Measurements from ENCODE around the gene OSBPL10. TPM values are rescaled to one million over a fixed set of nuclear protein-coding genes. Genes with fewer than 3 reads are reported as not detected.

Gene OSBPL10
- total and polyA plus RNA-seq, 2 of the 4 experiments (the other 2 are of a cell fraction) = 9.5 to 10.1 TPM

DNA sequence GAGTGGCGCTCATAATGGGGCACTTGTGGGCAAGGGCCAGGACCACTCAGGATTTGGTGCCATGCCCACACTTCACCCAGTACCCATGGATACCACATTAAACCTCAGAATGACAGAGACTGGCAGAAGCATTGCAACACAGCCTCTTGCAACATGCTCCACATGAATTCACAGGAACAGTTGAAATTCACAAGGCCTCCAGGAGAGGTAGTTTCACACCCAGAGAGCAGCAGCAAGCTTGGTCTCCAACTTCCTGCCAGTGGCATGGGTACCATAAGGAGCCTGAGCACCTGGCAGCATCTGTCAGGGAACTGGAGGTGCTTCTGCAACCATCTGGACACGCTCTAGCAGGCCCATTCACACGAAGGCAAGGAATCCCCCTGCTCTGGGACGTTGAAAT, 101.0 kb downstream of the OSBPL10 start:
- Histone ChIP-seq H4K20me1 (ENCODE audit: insufficient read depth, low read length) (no peaks in the 10 kb centered on the region), H3K14ac (replicated peaks; ENCODE audit: low read depth, low read length) (no peak overlapping the region), H3K4me2 (ENCODE audit: low read depth, low read length) (no peak overlapping the region), H2BK20ac (ENCODE audit: low read depth, low read length) (no peak overlapping the region), H3K9me1 (ENCODE audit: insufficient read depth, low read length) (no peaks in the 10 kb centered on the region; the same call in 1 of the 2 replicates), H2BK5ac (ENCODE audit: low read depth, low read length, poor library complexity, severe bottlenecking) (no peak overlapping the region), H3K4ac (ENCODE audit: low read depth, low read length) (no peak overlapping the region), H3K18ac (ENCODE audit: low read depth, low read length) (no peak overlapping the region), H3K9ac (ENCODE audit: low read depth, low read length) (no peak overlapping the region), H3K27me3 (ENCODE audit: control insufficient read depth, insufficient read depth, low read length) (no peaks in the 10 kb centered on the region), H3K23ac (ENCODE audit: low read depth, low read length) (no peak overlapping the region), H4K5ac (ENCODE audit: low read depth, low read length) (no peak overlapping the region), H2AK5ac (ENCODE audit: low read depth, low read length) (no peak overlapping the region), H3K9me3 (ENCODE audit: control insufficient read depth, insufficient read depth, low read length) (no peaks in the 10 kb centered on the region), H2BK15ac (ENCODE audit: low read depth, low read length) (no peak overlapping the region), H3K56ac (ENCODE audit: extremely low read depth, insufficient read depth, low read length) (no peak overlapping the region), H3K27ac (ENCODE audit: insufficient read depth, low read length) (no peak overlapping the region), H3K79me1 (ENCODE audit: low read depth in 1 of 2, low read length in 2 of 2) (peaks cover 0 to under 1% of the 10 kb centered on the region in 2 experiments; a peak in 2 of 4 replicates), H4K91ac (ENCODE audit: insufficient read depth, low read depth, low read length) (no peak overlapping the region), H3K4me1 (ENCODE audit: control insufficient read depth, insufficient read depth, low read length) (peaks cover 5% of the 10 kb centered on the region), H2AFZ (replicated peaks; ENCODE audit: low read length, poor library complexity) (no peak overlapping the region), H2AK9ac (replicated peaks; ENCODE audit: low read depth, low read length, poor library complexity) (no peak overlapping the region), H3K36me3 (ENCODE audit: control insufficient read depth, insufficient read depth, low read length) (no peaks in the 10 kb centered on the region), H4K8ac (ENCODE audit: low read depth in 2 of 2, low read length in 2 of 2) (no peak overlapping the region), H2BK120ac (ENCODE audit: low read depth, low read length) (no peak overlapping the region), H3K4me3 (ENCODE audit: insufficient read depth, low read depth, low read length) (no peak overlapping the region)
- intact Hi-C loops (cut with micrococcal nuclease) = no loop called here
- ChIA-PET CTCF (no interaction called here), POLR2A (ENCODE audit: unreplicated experiment) (no interaction called here)
- in situ Hi-C loops (cut with MboI; ENCODE audit: low sequenced_read_pairs) = no loop called here
- WGBS, 2 experiments (ENCODE audit: extremely low coverage in 2 of 2, insufficient read length in 1 of 2) = 80% methylated on average over 1 of the region's 4 CpGs; no CpG with 5 or more reads in 1 of the 2 experiments
- dilution Hi-C loops (cut with HindIII; ENCODE audit: low sequenced_read_pairs, unreplicated experiment) = no loop called here
- no TSS peak for BruUV-seq (replicated peaks)
- ATAC-seq (ENCODE audit: low read depth) (no peak), DNase-seq (peak; percentile 8)
- TF ChIP-seq, protein P1, sequence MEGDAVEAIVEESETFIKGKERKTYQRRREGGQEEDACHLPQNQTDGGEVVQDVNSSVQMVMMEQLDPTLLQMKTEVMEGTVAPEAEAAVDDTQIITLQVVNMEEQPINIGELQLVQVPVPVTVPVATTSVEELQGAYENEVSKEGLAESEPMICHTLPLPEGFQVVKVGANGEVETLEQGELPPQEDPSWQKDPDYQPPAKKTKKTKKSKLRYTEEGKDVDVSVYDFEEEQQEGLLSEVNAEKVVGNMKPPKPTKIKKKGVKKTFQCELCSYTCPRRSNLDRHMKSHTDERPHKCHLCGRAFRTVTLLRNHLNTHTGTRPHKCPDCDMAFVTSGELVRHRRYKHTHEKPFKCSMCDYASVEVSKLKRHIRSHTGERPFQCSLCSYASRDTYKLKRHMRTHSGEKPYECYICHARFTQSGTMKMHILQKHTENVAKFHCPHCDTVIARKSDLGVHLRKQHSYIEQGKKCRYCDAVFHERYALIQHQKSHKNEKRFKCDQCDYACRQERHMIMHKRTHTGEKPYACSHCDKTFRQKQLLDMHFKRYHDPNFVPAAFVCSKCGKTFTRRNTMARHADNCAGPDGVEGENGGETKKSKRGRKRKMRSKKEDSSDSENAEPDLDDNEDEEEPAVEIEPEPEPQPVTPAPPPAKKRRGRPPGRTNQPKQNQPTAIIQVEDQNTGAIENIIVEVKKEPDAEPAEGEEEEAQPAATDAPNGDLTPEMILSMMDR (conservative IDR thresholded peaks at IDR 0.05; ENCODE audit: low read depth, low read length) = no peak
- peak; percentile 61 for TF ChIP-seq CEBPB (IDR thresholded peaks at IDR 0.05; ENCODE audit: low read depth, low read length)
- no peak for TF ChIP-seq BHLHE40 (IDR thresholded peaks at IDR 0.05; ENCODE audit: low read depth, low read length)
